Pulmonary artery endothelial cell (primary cell): Measurements from ENCODE around the gene FXYD6. TPM values are rescaled to one million over a fixed set of nuclear protein-coding genes. Genes with fewer than 3 reads are reported as not detected.
"Not testable (repeated sequence)": the region's sequence is repeated elsewhere in the genome, so short reads cannot be mapped to it uniquely, and the experiment has no call there.

Source experiments
- DNase-seq: peaks from one replicate; pipeline ENCODE4 v3.0.0-alpha.2; 2011; ENCODE audit warnings: low read depth, low spot score
- total RNA-seq: library from RNA; depleted of rRNA; stranded (reverse); fragments of >200 nt; gene quantifications from 2 replicates; pipeline ENCODE4 v1.2.3, GENCODE V29; 2014

Gene FXYD6
- total RNA-seq, 1 donor from 2014 or later, result 0.26 TPM

DNA sequence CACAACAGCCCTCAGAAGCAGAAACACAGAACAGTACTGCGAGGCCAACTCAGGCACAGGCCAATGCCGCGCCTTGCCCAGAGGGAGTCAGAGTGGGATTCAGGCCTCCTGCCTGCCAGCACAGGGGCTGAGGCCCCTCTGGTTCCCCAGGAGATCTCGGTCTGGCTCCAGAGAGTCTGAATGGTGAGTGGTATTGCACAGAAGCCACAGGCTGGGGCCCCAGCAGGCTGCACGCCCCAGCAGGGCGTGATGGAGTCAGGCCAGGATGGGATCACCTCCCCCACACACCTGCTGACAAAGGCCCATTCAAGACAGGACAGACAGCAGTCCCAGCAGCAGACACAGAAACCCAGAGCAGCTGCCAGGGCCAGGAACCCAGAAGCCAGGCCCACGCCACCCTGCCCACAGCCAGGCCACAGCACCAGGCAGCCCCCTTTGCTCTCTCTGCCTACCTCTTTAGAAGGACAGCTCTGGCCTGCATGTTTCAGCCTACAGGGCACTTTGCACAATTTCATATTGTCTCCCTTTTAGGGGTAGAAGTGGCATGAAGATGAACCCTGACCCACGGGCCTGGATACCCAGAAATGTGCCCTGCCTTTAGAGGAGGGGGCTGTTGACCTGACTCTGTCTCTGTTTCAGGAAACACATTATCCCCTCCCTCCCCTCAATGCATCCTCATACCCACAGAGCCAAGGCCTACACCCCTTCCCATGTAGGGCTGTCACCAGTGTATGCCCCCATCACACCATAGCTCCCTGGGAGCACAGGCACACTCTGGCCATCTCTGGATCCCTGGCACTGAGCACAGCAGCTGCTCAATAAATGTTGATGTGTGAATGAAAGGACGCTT is 6.1 kb downstream of the FXYD6 start:
- no peak for DNase-seq

DNA sequence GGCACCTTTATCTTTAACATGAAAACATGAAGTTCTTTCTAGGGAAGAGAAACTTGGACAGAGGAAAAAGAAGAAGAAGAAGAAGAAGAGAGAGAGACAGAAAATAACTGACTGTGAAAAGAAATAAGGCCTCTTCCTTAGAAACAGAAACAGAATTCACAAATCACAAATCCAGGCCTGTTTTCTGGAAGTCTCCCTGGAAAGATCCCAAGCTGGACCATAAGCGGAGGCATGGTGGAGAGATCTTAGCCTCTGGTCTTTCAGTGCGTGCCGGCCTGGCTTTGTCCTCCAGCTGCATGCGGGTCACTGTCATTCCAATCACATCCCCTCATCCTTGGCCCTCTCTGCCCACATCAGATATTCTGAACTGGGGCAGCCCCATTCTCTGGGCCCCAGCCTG is 6.9 kb downstream of the FXYD6 start:
- no peak for DNase-seq

DNA sequence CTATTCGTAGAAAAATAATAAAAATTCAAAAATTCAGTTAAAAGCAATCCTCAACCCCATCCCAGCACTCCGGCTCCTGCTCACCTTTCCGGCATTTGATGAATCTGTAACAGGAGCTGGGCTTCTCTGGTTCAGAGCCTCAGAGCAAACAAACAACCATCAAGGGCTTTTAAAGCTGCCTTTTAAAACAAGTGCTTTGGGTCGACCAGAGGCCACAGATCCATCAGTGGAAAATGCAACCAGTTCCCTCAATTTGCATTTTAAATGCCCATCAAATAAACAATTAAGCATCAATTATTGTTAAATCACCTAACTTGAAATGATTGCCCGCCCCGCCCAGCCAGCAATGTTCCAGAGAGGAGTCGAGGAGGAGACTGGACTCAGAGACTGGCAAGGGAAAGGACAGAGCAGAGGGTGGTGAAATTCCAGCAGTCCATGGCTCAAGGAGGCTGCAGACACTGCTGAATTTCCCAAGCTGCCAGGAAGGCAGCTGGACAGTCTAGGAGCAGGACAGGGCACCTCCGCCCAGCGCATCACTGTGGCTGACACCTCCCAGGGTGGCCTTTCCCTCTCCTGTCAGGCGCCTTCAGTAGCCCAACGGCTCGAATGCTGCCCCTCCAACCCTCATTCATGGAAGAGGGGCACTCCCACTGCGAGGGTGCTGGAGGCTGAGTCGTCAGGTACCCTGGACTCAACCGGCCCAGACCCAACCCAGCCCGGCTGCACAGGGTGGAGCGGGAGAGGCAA is 7.5 kb downstream of the FXYD6 start:
- no peak for DNase-seq

GRCh38 chr11:117868088-117868487 is 8.4 kb downstream of the FXYD6 start:
- DNase-seq, result no peak

DNA sequence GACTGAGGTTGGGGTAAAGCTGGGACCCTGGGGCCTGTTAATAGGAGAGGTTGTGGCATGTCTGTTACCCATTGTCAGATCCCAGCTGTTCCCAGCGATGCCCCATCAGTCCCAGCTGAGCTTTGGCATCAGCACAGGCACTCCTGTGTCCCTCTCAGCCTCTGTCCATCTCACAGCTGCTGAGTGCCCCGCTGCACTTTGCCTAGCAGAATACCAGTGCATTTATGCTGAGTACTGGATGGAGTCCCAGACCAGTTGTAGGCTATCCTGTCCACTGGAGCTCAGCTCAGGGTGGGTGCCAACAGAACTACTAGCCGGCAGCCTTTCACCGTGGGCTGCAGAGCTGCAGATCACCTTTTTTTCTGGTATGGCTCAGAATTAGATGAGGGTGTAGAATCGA is 9.9 kb downstream of the FXYD6 start:
- DNase-seq, result no peak

DNA sequence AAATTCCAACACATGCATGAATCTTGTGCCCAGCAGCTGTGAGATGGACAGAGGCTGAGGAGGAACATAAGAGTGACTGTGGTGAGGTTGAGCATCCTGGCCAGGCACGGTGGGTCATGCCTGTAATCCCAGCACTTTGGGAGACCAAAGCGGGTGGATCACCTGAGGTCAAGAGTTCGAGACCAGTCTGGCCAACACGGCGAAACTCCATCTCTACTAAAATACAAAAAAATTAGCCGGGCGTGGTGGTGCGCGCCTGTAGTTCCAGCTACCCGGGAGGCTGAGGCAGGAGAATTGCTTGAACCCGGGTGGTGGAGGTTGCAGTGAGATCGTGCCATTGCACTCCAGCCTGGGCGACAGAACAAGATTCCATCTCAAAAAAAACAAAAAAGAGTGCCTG is 10.9 kb downstream of the FXYD6 start:
- not testable (repeated sequence) for DNase-seq

DNA sequence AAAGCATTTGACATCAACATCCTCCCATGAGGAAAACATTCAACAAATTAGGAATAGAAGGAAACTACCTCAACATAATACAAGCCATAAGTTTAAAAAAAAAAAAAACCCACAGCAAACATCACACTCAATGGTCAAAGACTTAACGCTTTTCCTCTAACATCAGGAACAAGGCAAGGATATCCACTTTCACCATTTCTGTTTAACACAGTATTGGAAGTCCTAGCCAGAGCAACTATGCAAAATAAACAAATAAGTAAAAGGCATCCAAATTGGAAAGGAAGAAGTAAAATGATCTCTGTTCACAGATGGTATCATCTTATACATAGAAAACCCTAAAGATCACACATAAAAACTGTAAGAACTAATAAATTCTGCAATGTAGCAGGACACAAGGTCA is 13.1 kb downstream of the FXYD6 start:
- DNase-seq, result no peak

DNA sequence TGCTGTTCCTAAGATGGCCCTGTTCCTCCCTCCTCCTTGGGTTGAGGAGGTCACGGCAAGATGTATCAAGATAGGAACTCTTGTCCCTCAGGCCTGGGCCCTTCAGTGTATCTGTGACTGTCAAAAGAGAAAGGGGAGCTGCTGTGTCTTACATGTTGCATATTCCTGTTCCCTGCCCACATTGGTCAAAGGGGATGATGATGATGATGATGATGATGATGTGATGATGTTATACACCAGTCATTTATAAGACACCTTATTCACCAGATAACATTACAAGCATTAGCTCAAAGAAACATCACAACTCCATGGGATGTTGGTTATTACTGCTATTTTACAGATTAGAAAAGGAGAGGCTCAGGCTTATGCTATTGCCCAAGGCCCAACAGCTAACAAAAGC is 13.7 kb downstream of the FXYD6 start:
- no peak for DNase-seq

DNA sequence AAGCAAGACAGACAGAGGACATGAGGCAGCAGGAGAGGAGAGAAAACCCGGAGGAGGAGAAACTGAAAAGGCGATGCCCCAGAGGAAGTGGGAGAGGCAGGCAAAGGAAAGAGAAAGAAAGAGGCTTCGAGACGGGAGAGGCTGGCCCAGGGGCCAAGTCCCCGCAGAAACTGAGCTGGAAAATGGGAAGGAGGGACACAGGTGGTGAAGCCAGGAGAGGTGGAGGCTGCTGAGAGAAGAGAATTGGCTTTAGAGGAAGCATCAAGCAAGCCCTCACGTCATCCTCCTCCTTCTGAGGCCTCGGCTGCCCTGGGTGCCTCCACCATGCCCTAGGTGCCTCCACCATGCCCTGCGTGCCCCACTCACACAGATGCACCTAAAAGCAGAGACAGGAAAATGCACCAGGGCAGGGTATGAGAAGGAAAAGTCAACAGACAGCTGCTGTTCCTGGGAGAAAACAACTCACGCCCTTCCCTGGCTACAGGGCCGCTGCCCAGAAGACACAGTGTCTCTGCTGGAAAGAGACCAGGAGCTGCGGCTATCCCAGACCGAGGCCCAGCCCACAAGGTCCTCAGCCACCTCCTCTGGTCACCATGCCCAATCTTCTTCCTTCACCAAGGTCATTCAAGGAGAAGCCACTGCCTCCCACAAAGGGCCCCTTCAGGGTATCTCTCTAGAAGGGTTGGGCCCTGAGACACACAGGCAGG is 14.3 kb downstream of the FXYD6 start:
- no peak for DNase-seq

- DNase-seq, result no peak
These were observed 15.1 kb downstream of the FXYD6 start for GRCh38 chr11:117861151-117862018.

GRCh38 chr11:117860139-117860538 is 16.3 kb downstream of the FXYD6 start:
- no peak for DNase-seq

DNA sequence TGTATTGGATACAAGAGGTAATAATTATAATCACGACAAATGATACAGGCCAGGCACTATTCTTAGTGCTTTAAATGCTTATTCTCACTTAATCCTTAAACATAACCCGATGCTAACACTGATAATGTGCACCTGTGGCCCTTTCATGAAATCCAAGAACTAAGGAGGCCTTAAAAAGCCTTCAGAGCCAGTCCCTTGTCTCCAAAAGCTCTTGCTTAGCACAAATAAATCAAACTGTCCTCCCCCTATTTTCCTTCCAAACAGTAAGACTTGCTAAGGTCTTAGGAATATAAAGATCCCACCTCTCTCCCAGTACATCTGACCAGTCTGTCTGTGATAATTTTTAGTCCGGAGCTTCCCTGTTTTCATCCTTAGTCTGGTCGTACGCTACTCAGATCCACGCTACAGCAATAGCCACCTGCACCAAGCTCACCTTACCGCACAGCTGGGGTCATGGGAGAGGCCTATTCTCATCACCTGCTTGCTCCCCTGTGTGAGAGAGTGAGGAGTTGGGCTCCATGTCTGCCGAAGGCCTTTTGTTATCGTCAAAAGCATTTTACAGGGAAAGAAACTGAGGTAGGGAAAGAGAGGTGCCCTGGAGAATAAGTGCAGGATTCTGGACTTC is 16.9 kb downstream of the FXYD6 start:
- no peak for DNase-seq

DNA sequence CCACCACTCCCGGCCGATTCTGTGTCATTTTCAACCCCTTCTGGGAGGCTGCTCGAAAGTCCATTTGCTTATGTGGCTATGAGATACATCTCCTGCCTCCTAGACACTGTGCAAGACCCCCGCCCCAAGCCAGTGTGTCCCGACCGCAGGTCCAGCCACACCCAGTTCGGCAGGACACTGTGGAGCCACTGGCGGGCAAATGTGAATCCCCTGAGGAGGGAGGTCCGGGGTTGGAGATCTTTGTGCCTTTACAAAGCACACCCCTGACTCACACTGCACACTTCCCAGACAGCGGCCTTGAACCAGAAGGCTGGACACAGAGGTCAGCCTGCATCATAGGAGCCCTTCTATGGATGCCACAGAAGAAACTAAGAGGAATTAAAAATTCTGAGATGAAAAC is 17.4 kb downstream of the FXYD6 start:
- no peak for DNase-seq

DNA sequence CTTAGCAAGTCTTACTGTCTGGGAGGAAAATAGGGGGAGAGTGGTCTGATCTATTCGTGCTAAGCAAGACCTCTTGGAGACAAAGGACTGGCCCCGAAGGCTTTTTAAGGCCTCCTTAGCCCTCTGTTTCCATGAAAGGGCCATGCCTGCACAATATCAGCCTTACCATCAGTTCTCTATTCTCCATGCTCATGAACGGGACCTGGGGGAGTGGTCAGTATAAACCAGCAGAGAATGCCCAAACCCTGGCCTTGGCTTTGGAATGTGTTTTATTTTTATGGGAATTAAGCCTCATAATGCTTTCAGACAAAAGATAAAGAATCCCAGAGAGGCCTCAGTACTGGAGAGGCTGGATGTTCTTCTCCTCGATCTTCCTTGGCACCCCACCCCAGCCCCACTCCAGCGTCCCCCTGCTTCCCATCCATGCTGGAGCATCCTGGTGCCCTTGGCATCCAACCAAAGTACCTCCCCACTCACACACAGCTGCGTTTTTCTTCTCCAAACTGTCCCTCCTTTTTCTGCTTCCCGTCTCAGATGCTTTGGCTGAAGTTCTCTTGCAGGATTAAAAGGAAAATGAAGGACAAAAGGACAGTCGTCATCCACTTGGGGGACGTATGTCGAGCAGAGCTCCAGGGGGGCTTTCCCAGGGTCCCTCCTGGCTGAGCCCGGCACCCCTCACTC is 18.6 kb downstream of the FXYD6 start:
- no peak for DNase-seq

DNA sequence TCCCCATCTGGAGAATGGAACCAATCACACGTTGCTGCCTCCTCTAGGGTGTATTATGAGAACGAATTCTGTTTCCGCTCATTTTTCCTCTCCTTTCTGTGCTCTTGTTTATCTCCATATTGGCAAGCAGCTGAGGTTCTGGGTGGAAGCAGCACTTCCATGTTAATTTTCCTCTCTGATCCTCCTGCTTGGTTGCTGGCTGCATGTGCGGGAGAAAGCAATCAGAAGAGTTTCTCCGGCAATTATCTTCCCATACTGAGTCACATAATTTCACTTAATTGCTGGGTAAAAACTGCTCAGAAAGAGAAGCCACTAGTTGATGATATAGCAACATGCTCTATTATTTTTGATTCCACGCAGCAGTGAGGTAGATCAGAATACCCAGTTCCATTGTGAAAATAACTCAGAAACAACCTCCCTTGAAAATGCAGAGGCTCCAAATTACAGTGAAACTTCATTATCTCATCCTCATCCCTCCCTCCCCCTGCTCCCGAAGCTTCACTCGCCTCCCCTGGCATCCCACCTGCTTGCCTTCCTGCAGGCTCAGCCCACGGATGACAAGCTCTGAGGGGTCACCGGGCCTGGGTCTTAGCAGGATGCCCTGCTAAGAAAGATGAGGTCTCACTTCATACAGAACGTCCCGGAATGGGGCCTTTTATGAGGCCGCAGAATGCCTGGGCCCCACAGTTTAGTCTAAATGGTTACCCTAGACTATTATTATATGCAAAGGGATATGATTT is 20.4 kb downstream of the FXYD6 start:
- DNase-seq, result no peak

- DNase-seq, result no peak
These were observed 21.1 kb downstream of the FXYD6 start for GRCh38 chr11:117855186-117855845.

- DNase-seq, result no peak
These were observed 24.1 kb downstream of the FXYD6 start for GRCh38 chr11:117852309-117852708.

- DNase-seq, result no peak
These were observed 24.6 kb downstream of the FXYD6 start for GRCh38 chr11:117851852-117852251.

DNA sequence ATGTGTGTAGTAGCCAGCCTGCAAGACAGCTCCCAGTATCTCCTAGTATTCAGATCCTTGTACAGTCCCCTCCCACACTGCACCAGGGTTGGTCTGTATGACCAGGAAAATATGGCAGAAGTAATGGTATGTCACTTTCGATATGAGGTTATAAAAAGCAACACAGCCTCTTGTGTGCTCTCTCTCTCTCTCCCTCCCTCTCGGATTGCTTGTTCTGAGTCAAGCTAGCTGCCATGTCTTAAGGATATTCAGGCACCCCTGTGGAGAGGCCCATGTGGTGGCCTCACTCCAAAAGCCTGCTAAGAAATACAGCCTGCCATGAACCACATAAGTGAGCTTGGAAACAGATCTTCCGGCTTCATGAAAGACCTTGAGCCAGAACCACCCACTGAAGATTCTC is 25.4 kb downstream of the FXYD6 start:
- no peak for DNase-seq
